Measurements from ENCODE around the gene SEMA3G.

- TF ChIP-seq POLR2A (IDR thresholded peaks at IDR 0.05; ENCODE audit: low read depth, low read length) (no peak), TAF1 (IDR thresholded peaks at IDR 0.05; ENCODE audit: borderline replicate concordance, low read depth, low read length) (no peak), POLR2AphosphoS5 (IDR thresholded peaks at IDR 0.05; ENCODE audit: low read depth, low read length) (no peak)
Measured at GRCh38 chr3:52463416-52463815, 18.5 kb upstream of the SEMA3G start.
